Amniotic stem cell (primary cell): ENCODE data around the gene CAPN13.

Experiments used
- DNase-seq: peaks from one replicate; lab custom pipeline; 2025; lab: John Stamatoyannopoulos, UW

The CAPN13 gene, protein sequence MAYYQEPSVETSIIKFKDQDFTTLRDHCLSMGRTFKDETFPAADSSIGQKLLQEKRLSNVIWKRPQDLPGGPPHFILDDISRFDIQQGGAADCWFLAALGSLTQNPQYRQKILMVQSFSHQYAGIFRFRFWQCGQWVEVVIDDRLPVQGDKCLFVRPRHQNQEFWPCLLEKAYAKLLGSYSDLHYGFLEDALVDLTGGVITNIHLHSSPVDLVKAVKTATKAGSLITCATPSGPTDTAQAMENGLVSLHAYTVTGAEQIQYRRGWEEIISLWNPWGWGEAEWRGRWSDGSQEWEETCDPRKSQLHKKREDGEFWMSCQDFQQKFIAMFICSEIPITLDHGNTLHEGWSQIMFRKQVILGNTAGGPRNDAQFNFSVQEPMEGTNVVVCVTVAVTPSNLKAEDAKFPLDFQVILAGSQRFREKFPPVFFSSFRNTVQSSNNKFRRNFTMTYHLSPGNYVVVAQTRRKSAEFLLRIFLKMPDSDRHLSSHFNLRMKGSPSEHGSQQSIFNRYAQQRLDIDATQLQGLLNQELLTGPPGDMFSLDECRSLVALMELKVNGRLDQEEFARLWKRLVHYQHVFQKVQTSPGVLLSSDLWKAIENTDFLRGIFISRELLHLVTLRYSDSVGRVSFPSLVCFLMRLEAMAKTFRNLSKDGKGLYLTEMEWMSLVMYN

DNA sequence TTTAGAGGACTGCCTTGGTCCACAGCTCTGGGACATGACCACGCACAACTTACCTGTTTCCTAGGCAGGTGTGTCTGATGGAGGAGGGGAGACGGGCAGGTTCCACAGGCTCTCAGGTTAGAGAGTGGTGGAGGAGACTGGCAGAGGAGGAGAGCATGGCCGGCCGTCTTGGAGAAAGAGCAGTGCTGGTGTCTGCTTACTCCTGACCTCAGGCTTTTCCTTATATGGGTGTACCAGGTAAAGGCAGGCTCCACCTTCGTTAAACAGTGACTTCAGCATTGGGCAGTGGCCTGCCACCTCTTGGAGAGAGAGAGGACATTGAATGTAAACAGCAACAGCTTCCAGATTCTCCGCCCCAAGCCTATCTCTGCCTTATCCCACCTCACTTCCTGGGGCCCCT is at the start of gene CAPN13:
TSS of gene CAPN13 (minus strand) at position 198 of the 400 bp plus-strand sequence. CDS start 20,121 bp downstream, outside the sequence.
- no peak for DNase-seq

DNA sequence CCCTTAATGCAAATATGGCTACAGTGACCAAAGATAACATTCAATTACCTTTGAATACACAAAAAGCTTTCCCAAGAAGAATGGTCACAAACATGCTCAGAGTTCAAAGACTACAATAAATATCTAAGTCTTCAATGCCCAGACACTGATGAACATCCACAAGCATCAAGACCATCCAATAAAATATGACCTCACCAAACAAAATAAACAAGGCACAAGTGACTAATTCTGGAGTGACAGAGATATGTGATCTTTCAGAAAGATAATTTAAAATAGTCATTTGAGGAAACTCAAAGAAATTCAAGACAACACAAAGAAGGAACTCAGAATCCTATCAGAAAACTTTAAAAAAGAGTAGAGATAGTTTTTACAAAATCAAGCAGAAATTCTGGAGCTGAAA is 40.6 kb upstream of the CAPN13 start:
- no peak for DNase-seq

DNA sequence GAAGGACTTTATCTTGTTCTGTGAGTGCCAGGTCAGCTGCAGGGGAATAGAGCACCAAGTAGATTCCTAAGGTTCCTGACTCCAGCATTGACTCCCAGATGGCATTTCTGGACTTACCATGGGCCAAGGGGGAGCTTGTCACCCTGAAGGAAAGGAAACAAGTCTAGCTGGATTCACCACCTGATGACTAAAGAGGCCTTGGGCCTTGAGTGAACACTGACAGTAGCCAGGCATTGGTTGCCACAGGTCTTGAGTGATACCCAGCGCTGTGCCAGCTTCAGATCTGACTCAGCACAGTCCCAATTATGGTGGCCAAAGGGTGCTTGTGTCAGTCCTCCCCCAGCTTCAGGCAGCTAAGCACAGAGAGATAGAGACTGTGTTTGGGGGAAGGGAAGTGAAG is 40.1 kb upstream of the CAPN13 start:
- no peak for DNase-seq

DNA sequence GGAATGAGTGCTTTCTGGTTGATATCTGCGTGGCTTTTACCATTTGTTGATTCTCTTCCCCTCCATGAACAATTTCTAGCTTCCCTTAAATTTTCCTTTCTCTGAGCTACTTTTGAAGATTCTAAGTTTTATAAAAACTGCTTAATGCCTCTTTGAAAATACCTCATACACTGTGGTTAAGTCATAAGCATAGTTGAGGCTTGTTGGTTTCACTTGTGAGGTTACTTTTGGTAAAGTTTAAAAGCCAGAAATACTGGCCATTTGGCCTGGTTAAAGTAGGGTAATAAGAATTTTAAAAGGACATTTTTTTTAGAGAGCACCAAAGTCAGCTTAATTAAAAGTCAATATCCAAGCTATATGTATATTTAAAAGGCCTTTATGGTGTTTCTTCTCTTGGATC is 21.3 kb upstream of the CAPN13 start:
- DNase-seq: no peak

DNA sequence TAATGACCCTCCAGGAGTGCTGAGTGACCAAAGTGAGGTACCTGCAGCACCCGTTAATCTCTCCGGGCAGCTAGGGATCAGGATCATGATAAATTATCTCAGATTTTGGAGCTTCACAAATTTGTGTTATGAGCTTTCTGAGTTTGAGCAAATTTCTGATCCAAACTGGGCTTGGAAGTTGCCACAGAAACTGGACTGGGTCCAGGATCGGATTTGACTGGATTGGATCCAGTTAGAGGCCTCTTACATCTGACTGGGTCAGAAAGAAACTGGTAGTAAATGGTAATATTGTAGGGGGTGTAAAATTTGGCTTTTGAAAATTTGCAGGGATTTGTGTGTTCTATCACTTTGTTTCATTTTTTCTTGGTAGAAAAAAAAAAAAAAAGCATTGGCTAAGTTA is 19.7 kb upstream of the CAPN13 start:
- DNase-seq: no peak

DNA sequence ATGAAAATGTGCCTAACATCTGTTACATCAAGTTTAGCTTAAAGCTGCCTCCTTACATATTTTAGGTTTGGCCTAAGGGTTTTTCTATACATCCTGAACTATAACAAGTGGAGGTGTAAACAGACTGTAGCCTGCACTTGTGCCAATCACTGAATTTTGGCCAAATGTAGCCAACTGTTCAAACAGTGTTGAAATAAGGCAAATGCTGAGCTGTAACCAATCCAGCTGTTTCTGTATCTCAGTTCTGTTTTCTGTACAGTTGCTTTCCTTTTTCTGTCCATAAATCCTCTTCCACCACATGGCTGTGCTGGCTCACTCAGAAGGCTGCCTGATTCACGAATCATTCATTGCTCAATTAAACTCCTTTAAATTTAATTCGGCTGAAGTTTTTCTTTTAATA is 19.2 kb upstream of the CAPN13 start:
- DNase-seq: no peak

DNA sequence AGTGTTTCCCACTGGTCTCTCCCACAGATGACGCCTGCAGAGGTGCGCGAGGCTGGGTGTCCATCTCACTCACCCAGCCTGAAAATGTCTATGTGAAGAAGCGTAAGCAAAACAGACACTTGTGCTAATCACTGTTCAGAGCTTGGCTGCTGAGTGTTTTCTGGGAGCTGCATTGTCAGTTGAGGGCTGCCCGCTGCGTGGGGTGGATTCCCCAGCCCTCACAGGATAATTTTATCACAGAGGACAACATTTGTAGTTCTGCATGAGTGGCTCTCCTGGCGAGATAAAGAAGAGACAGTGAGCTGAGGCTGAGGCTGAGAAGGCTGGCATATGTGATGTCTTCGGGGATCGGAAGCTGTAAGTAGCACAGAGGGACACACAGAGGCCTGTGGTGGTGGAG is 16.2 kb upstream of the CAPN13 start:
- DNase-seq: no peak

DNA sequence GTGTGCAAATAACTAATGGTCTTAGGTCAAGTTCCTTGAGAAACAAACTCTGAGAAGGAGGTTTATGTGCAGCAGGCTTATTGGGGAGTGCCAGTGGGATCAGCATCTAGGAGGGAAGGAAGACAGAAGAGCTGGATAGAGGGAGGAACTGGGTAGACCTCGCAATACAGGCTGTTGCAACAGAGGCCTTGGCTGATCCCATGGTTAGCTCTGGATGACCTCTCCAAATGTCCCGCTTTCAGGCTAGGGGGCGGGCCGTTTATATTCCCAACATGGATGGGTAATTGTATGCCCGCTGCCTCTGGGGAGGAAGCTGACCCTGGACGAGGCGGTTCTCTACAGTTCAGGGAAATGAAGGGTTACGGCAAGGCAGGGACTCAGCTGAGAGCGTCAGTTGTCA is 14.7 kb upstream of the CAPN13 start:
- DNase-seq: no peak

DNA sequence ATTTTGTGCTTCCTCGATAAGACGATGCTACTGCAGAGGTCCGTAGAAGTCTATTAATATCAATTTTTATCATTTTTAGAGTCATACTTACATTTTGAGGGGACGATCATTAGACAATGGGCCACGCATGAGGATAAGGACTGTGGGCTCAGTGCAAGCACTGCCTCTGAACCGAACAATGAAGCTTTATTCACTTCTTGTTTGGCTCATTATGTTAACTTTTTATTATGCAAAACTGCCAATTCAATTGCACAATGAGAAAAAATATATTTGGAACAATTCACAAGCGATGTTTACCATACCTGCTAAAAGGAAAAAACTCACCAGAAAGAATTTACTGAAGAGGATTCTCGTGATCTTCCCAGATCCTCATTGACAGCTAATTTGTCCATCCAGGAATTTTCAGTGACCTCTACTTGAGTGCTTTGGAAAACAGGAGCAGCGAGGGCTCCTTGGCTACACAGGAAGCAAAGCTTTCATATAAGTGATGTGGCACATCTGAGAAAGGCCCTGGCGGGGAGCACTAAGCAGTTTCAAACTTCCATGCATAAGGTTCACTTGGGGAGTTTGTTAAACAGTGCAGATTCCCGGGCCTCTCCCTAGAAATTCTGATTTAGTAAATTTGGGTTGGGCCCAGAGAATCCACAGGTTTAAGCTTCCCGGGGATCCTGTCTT is 13.3 kb upstream of the CAPN13 start:
- no peak for DNase-seq

DNA sequence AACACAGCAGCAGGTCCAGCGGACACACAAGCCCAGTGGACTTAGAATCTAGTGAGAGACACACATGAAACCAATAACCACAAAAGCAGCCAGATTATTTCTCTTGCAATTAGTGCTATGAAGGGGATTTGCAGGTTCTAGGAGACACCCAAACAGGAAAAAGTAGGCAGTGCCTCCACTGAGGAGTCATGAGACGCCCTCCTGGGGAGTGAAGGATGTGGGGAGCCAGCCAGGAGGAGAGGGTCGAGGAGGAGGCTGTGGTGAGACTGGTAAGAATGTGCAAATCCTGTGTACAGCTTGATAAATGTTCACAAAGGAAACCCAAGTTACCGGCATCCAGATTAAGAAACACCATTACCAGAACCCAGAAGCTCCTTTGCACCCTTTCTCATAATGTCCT is 2.7 kb upstream of the CAPN13 start:
- no peak for DNase-seq

DNA sequence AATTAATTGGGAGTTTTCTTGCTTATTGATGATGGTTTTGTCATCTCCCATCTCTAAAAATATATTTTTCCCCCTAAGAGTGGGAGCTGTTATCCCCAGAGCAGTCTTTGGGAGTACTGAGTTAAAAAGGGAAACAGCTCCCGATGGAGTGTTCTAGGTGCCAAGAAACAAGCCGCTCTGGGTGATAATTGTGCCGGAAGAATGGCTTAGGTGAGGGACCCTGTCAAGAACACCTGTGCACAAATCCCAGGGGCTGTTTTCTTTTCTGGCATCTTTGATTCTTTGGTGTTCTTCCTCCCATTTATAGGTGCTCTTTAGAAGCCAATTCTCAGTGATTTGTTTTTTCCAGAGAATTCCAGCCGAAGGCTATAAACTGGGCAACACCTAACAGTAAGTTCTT is 1.4 kb upstream of the CAPN13 start:
- DNase-seq: no peak

DNA sequence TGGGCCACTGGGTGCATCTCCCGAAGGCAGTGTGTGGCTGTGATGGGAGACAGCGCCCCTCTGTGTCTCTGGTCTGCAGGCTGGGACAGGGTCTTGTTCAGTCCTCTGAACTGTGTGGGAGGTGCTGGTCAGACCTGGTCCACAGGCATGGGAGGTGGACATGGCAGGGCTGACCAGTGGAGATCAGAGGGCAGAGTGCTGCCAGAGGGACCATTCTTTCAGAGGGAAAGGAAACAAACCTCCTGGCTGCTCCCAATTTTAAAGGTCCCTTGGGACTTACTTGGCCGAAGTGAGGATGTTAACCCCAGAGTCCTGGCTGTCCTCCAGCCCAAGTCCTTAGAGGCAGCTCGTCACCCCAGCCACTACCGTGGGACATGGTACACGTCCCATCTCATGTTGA is 4.0 kb downstream of the CAPN13 start:
- DNase-seq: no peak

DNA sequence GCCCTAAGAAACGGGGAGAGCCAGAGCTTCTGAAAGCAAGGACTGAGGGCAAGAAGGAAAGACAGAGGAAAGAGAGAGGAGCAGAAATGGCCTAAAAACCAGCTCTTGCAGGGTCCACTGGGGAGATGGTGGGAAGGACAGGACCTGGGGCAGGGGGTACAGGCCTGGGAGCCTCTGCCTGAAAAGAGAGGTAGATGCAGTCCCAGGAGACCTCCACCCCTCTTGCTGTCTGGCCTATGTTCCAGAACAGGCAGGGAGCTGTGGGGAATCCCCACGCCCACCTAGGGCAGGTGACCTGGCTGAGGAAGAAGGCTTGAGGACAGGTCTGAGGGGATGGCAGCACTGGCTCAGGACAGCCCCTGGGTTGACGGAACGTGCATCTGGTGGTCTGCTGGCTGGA is 4.6 kb downstream of the CAPN13 start:
- no peak for DNase-seq

DNA sequence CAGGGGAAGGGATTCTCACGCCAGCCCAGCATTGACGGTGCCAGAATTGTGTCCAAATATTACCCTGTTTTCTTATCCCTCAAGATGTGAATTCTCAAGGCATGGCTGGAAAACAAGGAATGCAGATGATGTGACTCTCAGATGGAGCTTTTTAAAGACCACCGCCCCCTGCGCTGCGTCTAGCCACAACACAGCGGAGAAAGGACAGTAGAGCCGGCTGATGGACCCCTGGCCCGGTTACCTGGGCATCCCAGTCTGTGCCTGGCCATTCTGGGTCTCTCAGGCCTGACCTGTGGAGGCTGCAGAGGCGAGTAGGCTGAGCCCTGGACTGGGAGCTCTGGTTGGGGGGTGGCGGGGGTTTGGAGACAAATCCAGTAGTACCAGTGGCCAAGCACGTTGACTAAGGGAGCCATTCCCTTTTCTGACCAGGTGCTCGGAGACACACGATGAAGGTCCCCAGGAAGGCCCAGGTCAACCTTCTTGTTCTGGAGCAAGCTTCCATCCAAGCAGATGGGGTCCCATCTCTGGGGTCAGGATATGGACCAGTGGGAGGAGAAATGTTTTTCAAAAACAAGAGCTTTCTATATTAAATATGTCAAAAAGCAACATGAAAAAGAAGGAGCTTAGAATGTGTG is 5.3 kb downstream of the CAPN13 start:
- no peak for DNase-seq

DNA sequence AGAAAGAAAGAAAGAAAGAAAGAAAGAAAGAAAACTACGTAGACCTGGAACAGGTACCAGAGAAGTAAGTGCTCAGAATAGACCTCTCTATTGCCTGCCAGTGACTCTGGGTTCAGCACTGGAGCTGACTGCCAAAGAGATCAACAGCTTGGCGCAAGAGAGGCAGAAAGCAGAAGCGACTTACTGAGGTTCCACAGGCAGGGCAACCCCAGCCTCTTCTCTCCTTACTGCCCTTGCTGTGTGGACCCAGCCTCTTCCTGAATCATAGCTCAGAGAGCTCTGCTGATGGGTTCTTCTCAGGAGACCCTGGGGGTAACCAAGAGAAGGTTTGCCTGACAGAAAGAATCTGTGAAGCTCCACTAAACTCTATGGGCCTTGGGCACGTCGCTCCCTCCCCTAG is 7.1 kb downstream of the CAPN13 start:
- DNase-seq: no peak

DNA sequence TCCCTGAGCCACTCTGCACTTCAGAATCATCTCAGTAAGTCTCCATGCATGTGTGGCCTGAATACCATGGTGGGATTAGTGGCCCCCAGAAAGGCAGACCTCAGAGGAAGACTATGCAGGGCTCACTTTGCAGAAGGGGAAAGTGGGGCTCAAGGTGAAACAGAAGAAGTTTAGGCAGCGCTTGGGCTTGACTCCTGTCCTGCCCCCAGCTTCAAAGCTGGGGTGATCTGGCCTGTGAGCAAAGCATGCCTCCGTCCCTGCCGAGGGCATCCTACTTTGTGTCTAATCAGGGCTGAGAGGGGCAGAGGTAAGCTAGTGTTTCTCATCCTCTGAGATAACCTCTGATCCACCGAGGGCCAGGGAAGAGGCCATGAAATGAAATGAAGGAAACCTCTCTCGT is 7.9 kb downstream of the CAPN13 start:
- no peak for DNase-seq

DNA sequence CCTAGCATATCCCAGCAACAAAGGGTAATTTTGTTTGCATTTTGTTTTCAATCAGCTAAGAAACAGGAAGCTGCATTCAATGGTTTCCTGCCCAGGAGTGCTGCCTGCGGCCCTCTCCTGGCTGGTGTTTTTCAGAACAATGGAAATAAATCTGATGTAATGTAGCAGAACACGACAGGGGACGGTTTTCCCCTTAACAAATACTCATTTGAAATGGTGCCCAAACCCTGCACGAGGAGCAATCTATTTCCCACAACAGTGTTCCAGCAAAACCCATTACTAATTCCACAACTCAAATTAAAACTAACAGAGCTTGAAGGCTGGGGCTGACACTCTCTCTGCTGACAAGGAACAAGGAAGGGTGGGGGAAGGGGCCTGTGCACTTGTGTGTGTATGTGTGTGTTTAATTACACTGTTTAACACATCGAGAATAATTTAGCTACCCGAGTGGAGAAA is 8.7 kb downstream of the CAPN13 start:
- DNase-seq: no peak

DNA sequence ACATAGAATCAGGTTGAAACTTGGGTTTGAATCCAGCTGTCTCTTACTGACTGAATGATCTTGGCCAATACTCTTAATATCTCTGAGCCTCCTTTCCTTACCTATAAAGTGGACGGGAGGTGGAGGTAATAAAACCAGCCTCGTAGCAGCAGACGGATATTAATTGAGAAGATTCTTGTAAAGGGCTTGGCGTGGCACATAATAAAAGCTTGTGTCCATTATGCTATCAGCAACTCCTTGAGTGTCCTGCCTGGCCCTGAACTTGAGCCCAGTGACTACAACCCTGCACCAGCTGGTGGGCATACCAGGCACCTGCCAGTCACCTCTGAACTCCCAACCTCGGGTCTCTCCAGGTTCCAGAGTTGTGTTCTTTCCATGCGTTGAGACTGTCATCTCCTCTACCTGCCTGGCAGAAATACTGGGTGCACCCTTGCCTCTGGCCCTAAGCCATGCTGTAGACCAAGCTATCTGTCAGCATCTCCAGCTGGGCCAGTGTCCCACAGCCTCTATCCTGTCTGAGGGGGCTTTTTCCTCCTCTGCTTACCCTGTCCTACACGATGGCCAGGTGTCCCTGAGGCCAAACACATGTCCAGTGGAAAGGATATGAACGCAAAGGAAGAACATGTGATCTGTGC is 9.7 kb downstream of the CAPN13 start:
- DNase-seq: no peak

DNA sequence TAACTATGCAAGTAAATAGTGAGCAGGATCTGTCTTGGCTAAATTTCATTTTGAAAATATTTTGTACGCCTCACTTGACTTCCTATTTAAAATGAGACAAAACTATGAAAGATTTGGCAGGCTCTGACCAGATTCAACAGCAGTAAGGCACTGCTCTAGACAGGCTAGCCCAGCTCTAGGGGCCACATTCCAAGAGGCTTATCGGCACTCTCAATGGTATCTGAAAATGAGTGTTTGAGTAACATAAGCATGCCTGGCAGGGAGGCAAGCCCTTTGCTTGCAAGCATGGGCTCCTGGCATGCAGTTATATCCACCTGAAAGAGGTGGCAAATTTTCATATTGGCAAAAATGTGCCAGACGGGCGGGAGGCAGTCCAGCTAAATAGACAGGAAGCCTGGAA is 10.5 kb downstream of the CAPN13 start:
- no peak for DNase-seq

DNA sequence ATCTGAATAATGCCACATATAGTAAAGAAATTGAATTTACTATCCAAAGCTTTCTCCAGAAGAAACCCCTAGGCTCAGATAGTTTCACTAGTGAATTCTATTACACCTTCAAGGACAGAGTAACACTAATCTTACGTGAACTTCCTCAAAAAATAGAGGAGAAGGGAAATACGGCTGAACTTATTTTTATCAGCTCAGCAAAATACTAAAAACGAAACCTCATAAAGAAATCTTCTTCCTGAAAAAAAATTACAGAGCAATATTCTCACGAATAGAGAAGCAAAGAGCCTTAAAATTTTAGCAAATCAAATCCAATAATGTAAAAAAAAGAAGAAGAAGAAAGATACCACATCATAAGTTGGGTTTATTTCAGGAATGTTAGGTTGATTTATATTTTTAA is 14.7 kb downstream of the CAPN13 start:
- no peak for DNase-seq

DNA sequence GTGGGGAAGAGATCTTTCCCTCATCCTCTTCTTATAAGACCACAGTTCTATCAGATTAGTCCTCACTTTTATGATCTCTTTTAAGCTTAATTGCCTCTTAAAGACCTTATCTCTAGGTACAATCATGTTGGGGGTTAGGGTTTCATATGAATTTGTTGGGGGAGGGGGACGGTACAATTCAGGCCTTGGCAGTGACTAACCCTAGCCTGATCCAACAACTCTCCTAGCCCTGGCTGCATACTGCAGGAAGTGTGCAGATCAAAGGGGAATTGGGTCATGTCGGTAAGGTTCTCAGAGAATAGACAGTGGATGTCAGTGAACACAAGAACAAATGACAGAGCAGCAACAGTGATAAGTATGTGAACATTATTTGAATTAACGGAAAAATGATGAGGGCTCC is 16.4 kb downstream of the CAPN13 start:
- DNase-seq: no peak

DNA sequence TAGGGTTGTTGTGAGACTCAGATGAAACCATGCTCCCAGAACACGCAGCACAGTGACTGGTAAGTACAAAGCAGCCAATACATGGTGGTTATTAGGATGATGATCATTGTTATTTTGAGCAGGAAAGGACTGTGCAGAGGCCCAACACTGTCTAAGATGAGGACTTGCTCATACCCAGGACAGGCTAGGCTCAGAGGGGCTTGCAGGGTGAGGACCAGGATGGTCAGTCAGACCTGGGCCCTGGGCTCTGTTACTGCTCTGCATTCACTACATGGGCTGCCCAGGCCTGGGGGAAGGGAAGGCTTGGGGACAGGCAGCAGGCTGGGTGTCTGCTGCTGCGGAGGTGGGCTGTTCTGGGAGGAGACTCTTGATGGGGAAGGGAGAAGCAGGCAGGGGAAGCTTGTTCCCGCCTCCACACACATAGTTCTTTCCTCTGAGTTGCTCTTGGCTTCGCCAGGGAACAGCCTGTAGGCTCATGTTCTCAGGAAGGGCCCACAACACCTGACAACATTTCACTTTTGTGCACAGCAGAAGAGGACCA is 17.5 kb downstream of the CAPN13 start:
- no peak for DNase-seq
